Neural crest cell (in vitro differentiated cells): ENCODE results near the gene HOXA3. TPM values are rescaled to one million over a fixed set of nuclear protein-coding genes. Genes with fewer than 3 reads are reported as not detected.

Experiments
- DNase-seq: peaks from one replicate; pipeline ENCODE4 v3.0.0; 2021; ENCODE audit warnings: low read depth, mixed read lengths, low spot score
- H3K27ac Mint-ChIP-seq: one replicate; pipeline ENCODE4 v1.8.0; 2021; ENCODE audit warnings: mild to moderate bottlenecking, mixed read lengths; ENCODE audit not compliant: unreplicated experiment
- H3K27me3 Mint-ChIP-seq: 2 replicates; pipeline ENCODE4 v1.8.0; 2021; ENCODE audit warnings: low read depth, mild to moderate bottlenecking, mixed read lengths
- H3K36me3 Mint-ChIP-seq: 2 replicates; pipeline ENCODE4 v1.8.0; 2021; ENCODE audit warnings: low read depth, mild to moderate bottlenecking, mixed read lengths
- H3K4me1 Mint-ChIP-seq: 2 replicates; pipeline ENCODE4 v1.8.0; 2021; ENCODE audit warnings: mixed read lengths
- H3K4me3 Mint-ChIP-seq: one replicate; pipeline ENCODE4 v1.8.0; 2021; ENCODE audit warnings: mild to moderate bottlenecking, mixed read lengths
- H3K9me3 Mint-ChIP-seq: 2 replicates; pipeline ENCODE4 v1.8.0; 2021; ENCODE audit warnings: mixed read lengths
- total RNA-seq: library from RNA; stranded (reverse); gene quantifications from 2 replicates; pipeline ENCODE4 v1.2.1, GENCODE V29; 2021
- TF ChIP-seq, protein P1 (sequence below): fragments of 200-600 bp; sonication (generic); conservative IDR thresholded peaks from 2 replicates; pipeline ENCODE4 v1.5.0; 2021; ENCODE audit warnings: antibody characterized with exemption, mild to moderate bottlenecking

The HOXA3 gene
- total RNA-seq, 1 donor from 2014 or later = 10.6 TPM

DNA sequence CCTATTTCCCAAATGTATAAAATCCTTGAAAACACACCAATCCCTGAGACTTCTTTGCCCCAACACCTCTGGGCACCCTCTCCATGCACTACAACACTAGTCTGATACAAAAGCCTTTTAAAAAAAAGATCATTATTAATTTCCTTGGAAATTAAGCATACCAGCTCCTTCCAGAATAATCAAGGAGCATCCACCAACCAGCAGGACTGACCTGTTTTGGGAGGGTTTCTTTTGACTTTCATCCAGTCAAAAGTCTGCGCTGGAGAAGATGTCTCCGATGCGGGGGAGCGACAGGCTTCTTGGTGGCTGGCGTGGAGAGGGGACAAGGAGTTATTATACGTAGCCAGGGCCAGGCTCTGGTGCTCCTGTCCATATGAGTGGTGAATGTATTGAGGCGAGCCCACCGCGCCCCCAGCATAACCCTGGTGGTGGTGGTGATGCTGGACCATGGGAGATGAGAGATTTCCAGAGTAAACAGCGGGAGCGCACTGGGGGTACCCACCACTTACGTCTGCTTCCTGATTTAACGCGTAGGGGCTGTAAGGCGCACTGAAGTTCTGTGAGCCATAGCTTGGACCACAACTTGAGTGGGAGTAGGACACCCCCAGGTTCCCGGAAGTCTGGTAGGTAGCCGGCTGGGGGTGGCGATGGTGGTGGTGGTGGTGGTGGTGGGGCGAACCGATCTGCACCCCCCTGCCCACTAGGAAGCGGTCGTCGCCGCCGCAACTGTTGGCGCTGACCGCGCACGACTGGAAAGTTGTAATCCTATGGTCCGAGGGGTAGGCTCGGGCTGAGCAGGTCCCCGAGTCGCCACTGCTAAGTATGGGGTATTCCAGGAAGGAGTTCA, 57.1 kb downstream of the HOXA3 start:
- no peak overlapping the region for H3K27ac Mint-ChIP-seq
- H3K4me3 Mint-ChIP-seq = peak overlapping the region; percentile 99
- TF ChIP-seq, protein P1, sequence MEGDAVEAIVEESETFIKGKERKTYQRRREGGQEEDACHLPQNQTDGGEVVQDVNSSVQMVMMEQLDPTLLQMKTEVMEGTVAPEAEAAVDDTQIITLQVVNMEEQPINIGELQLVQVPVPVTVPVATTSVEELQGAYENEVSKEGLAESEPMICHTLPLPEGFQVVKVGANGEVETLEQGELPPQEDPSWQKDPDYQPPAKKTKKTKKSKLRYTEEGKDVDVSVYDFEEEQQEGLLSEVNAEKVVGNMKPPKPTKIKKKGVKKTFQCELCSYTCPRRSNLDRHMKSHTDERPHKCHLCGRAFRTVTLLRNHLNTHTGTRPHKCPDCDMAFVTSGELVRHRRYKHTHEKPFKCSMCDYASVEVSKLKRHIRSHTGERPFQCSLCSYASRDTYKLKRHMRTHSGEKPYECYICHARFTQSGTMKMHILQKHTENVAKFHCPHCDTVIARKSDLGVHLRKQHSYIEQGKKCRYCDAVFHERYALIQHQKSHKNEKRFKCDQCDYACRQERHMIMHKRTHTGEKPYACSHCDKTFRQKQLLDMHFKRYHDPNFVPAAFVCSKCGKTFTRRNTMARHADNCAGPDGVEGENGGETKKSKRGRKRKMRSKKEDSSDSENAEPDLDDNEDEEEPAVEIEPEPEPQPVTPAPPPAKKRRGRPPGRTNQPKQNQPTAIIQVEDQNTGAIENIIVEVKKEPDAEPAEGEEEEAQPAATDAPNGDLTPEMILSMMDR = no peak
- peaks cover 78% of the 10 kb centered on the region for H3K4me1 Mint-ChIP-seq
- peaks cover 96% of the 10 kb centered on the region for H3K27me3 Mint-ChIP-seq
- DNase-seq = no peak
- peaks cover 26% of the 10 kb centered on the region for H3K36me3 Mint-ChIP-seq
- H3K9me3 Mint-ChIP-seq = no peaks in the 10 kb centered on the region

DNA sequence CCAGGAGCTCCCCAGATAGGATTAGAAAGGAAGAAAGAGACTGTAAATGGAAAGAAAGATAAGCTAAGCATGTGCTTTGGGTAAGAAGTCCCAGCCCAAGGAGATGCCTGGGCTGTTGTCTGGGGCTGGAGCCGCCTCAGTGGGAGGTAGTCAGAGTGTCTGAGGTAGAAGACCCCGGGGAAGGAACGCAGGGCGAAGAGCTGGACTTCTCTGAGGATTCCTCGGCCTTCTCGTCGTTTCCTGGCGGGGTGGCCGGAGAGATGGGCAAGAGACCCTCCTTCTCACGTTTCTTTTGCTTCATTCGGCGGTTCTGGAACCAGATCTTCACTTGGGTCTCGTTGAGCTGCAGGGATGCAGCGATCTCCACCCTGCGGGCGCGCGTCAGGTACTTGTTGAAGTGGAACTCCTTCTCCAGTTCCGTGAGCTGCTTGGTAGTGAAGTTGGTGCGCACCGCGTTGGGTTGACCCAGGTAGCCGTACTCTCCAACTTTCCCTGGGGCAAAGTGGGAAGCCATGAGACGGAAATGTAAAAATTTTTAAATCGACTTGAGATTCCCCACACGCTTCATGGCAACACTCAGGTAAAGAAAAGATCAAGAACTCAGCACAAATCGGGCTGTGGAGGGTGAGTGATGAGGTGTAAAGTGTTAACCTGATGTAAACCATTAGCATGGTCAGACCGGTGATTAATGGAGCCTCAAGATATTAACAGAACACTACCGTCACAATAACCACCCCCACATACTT, 57.9 kb downstream of the HOXA3 start:
- H3K4me3 Mint-ChIP-seq = peak overlapping the region; percentile 99
- no peaks in the 10 kb centered on the region for H3K9me3 Mint-ChIP-seq
- peaks cover 19% of the 10 kb centered on the region for H3K36me3 Mint-ChIP-seq

DNA sequence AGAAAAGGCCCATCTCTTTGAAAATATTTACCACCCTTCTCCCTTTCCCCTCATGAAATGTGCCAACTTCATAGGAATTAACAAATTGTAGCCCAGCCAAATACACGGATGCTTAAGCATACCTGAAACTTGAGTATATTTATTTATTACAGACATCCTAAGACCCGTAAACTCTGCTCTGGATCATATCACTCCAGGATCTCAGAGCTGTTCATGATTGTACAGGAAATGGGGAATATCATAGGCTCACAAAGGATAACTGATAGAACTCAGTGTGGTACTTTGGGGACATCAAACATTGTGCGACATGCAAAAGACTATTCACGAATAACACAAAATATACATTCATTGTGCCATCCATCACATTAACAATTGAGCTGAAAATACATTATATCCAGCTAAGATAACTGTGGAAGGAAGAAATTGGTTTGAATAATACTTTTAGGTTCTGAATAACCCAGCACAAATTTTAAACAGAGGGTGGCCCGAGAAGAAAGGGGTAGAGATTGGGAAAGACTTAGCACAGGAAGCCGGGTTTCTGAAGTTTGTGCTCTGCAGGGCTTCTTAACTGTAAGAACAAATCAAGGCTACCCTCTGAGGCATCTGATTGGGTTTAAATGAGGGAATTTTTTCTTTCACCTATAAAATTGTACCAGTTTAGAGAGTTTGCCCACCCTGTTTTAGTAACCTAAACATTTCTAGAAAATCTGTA, 59.0 kb downstream of the HOXA3 start:
- TF ChIP-seq, protein P1 = no peak
- H3K4me1 Mint-ChIP-seq = peaks cover 60% of the 10 kb centered on the region
- peak overlapping the region; percentile 99 for H3K4me3 Mint-ChIP-seq
- H3K9me3 Mint-ChIP-seq = no peaks in the 10 kb centered on the region
- H3K27me3 Mint-ChIP-seq = peaks cover 92% of the 10 kb centered on the region
- H3K36me3 Mint-ChIP-seq = peaks cover 13% of the 10 kb centered on the region
- no peak overlapping the region for H3K27ac Mint-ChIP-seq
- DNase-seq = no peak

More for the DNA sequence above, 57.9 kb downstream of the HOXA3 start:
- no peak for DNase-seq
- H3K27me3 Mint-ChIP-seq = peaks cover 96% of the 10 kb centered on the region
- TF ChIP-seq, protein P1 = no peak
- peaks cover 71% of the 10 kb centered on the region for H3K4me1 Mint-ChIP-seq
- no peak overlapping the region for H3K27ac Mint-ChIP-seq

DNA sequence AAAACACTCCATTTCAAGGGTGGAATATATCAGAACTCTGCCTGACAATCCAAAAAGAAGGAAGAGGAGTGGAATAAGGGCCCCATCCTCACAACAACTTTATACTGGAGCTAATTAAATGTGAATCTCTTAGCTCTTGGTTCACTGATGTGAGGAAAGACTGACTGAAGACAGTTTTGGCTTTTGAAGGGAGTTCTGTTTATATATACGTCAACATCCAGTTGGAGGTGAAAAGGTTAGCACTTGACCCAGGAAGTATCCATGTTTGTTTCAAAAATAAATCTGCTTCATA, 59.6 kb downstream of the HOXA3 start:
- no peak for DNase-seq
- TF ChIP-seq, protein P1 = no peak
- H3K4me3 Mint-ChIP-seq = peak overlapping the region; percentile 99
- peaks cover 13% of the 10 kb centered on the region for H3K36me3 Mint-ChIP-seq
- no peaks in the 10 kb centered on the region for H3K9me3 Mint-ChIP-seq
- peaks cover 58% of the 10 kb centered on the region for H3K4me1 Mint-ChIP-seq
- H3K27ac Mint-ChIP-seq = no peak overlapping the region
- H3K27me3 Mint-ChIP-seq = peaks cover 87% of the 10 kb centered on the region

DNA sequence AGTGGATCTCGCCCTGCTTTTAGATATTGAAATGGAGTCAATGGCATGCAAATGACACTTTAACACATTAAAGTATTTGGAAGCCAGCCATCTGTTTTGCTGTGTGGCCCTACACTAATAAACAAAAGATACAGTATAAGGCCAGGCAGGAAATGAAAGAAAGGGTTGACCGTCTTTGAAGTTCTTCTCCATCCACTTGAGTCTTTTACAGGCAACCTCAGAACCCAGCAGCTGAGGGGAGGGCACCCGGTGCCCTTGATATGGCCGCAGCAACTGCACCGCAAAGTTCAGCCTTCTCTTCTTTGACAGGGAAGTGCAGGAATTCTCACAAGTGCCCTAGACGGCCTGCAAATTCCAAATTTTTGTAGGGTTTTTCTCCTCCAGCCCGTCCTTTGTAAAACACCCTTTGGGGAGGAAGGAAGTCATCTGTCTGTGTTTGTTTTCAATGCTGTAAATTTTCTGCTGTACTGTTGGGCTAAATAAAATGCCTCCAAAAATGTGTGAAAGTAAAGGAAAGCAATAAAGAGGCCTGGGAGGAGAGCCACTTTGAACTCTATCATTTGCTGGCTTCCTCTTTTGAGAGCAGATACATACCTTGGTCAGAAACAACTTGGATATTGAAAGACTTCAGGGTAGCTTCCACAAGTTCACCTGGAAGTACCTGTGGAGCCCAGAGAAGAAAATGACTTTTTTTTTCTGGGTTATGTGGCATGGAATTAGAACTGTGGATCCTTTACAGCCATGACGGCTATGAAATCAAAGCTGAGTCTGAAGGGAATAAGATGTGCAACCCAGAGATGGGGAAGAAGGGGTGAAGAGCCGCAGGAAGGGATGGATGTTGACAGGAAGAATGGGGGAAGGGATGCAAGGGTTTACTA, 60.2 kb downstream of the HOXA3 start:
- no peak for DNase-seq
- no peak overlapping the region for H3K27ac Mint-ChIP-seq

More for the DNA sequence above, 60.2 kb downstream of the HOXA3 start:
- Mint-ChIP-seq H3K27me3 (peaks cover 86% of the 10 kb centered on the region), H3K36me3 (peaks cover 11% of the 10 kb centered on the region), H3K9me3 (peaks cover 3% of the 10 kb centered on the region), H3K4me3 (peak overlapping the region; percentile 42), H3K4me1 (peaks cover 53% of the 10 kb centered on the region)
- TF ChIP-seq, protein P1 = no peak
